Adrenal gland (tissue), 5 donors: ENCODE data around the gene RSBN1.

Source experiments
- CTCF ChIP-seq, 6 experiments: fragments of 450-650 bp in 4 of 6; fragments of 200-600 bp in 2 of 6; sonication (generic) in 1 of 6; IDR thresholded peaks; 1 replicate in 5 of 6; 2 replicates in 1 of 6; pipeline versions ENCODE4 v1.5.1 to v1.8.0; 2016 to 2021; ENCODE audit warnings: antibody characterized with exemption in 6 of 6, mild to moderate bottlenecking in 2 of 6, moderate library complexity in 1 of 6
- POLR2A ChIP-seq, 2 donors: fragments of 450-650 bp; IDR thresholded peaks; one replicate each; pipeline ENCODE4 v1.6.1; 2017; ENCODE audit warnings: antibody characterized with exemption in 2 of 2, mild to moderate bottlenecking in 2 of 2, moderate library complexity in 1 of 2
- donor health status: DM: no; HTN: no; CAD: no.

GRCh38 chr1:113786069-113786468, 26.2 kb downstream of the RSBN1 start:
- no peak for TF ChIP-seq CTCF (IDR thresholded peaks at IDR 0.05)
- no peak for TF ChIP-seq POLR2A (IDR thresholded peaks at IDR 0.05)
